ENCODE data around the gene WNT7B.

The WNT7B gene

DNA sequence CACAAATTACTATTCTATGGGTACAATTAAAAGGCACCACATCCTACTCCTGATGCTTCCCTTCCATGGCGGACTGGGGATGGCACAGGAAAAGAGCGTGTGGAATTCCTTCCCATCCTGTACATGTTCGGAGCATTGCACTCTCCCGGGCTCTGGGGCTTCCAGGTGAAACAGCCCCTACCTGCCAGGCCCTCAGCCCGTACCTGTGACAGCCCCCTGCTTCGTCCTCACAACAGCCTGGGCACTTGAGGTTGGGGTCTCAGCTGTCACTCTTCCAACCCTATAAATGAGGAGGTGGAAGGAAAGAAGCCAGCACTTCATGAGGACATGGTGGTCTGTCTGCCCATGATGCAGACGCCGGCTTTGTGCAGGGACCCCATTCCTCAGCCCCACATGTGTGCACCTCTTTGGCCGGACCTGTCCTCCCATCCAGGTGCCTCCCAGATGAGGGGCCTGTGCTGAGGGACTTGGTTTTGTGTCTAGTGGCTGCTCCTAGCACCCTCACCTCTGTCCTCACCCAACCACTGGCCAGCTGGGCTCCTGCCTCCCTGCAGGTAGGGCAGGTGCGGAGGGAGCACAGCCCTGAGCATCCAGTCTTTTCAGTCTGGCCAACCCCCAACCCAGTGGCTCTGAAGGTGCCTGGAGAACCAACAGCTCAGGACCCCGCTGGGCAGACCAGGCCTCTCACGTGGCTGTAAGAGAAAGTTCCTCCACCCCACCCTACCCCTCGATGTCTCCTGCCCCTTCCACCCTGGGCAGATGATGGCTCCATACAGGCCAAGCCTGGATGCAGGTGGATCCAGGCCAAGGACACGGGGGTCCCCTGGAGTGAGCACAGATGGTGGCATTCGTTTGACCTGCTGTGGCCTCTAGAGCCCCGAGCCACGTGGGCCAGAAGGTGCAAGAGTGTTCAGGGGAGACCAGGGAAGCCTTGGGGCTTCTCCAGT is 23.4 kb upstream of the WNT7B start:
- DNase-seq (ENCODE audit: low spot score), result no peak
- TF ChIP-seq, protein P1, sequence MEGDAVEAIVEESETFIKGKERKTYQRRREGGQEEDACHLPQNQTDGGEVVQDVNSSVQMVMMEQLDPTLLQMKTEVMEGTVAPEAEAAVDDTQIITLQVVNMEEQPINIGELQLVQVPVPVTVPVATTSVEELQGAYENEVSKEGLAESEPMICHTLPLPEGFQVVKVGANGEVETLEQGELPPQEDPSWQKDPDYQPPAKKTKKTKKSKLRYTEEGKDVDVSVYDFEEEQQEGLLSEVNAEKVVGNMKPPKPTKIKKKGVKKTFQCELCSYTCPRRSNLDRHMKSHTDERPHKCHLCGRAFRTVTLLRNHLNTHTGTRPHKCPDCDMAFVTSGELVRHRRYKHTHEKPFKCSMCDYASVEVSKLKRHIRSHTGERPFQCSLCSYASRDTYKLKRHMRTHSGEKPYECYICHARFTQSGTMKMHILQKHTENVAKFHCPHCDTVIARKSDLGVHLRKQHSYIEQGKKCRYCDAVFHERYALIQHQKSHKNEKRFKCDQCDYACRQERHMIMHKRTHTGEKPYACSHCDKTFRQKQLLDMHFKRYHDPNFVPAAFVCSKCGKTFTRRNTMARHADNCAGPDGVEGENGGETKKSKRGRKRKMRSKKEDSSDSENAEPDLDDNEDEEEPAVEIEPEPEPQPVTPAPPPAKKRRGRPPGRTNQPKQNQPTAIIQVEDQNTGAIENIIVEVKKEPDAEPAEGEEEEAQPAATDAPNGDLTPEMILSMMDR (IDR thresholded peaks at IDR 0.05; ENCODE audit: extremely low read depth, insufficient read depth, missing control alignments), result no peak
- in situ Hi-C loops (cut with MboI; ENCODE audit: low pct_unique_long_range_greater_than_20kb, low sequenced_read_pairs, unreplicated experiment), result no loop called here

DNA sequence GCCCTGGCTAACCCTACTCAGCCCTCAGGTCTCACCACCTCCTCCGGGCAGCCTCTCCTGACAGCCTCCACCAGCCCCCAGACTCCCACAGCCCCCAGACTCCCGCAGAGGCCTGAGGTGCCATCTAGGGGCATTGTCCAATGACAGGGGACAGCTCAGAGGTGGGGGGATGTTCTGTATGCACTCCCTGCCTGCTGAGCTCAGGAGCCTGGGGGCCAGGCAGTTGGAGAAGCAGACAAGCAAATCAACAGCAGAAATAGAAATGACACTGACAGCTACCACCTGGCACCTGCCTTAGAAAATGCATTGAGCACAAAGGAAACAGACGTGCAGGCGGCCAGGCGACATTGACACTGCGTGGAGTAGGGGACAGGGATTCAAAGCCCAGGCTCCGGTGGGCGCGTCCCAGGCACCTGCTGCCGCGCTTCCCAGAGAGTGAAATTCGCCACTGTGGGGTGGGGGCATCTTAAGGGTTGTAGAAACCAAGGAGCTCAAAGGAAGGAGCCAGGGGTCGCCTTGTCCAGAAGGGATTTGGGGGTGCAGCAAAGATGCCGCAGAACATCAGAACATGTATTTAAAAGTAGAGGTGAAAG is 22.5 kb upstream of the WNT7B start:
- no peak for DNase-seq (ENCODE audit: low spot score)
- in situ Hi-C loops (cut with MboI; ENCODE audit: low pct_unique_long_range_greater_than_20kb, low sequenced_read_pairs, unreplicated experiment), result no loop called here
- TF ChIP-seq, protein P1 (IDR thresholded peaks at IDR 0.05; ENCODE audit: extremely low read depth, insufficient read depth, missing control alignments), result no peak

DNA sequence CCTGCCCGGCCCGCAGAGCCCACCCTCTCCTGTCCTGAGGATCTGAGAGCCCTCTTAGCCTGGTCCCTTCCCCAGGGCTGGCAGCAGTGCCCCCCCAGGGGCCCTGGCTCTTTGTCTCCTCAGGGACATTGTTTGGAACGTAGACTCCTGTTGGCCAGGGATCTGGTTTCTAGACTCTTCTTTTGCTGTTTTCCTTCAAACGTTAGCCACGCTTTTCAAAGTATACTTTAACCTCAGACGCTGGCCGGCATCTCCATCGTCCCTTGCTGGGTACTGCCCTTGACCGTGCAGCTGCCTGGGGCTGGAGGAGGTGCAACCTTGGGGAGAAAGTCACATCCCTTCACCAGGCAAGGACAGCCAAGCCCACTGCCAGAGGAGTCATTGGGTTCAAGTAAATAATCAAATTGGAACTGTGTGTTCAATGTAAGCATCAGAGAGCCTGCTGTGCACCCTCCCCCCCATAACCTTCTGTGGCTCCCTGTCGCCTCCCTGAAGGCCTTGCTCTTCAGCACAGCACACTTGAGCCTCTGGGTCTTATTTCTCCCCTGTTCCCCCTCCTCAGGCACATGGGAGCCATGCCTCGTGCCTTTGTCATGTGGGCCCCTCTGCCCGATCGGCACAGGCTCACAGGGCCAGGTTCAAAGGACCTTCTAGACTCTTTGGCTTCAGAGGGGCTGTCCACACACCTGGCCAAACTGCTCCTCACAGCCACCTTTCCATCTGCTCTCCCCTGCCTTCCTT is 21.8 kb upstream of the WNT7B start:
- in situ Hi-C loops (cut with MboI; ENCODE audit: low pct_unique_long_range_greater_than_20kb, low sequenced_read_pairs, unreplicated experiment), result no loop called here
- no peak for DNase-seq (ENCODE audit: low spot score)
- TF ChIP-seq, protein P1 (IDR thresholded peaks at IDR 0.05; ENCODE audit: extremely low read depth, insufficient read depth, missing control alignments), result no peak

DNA sequence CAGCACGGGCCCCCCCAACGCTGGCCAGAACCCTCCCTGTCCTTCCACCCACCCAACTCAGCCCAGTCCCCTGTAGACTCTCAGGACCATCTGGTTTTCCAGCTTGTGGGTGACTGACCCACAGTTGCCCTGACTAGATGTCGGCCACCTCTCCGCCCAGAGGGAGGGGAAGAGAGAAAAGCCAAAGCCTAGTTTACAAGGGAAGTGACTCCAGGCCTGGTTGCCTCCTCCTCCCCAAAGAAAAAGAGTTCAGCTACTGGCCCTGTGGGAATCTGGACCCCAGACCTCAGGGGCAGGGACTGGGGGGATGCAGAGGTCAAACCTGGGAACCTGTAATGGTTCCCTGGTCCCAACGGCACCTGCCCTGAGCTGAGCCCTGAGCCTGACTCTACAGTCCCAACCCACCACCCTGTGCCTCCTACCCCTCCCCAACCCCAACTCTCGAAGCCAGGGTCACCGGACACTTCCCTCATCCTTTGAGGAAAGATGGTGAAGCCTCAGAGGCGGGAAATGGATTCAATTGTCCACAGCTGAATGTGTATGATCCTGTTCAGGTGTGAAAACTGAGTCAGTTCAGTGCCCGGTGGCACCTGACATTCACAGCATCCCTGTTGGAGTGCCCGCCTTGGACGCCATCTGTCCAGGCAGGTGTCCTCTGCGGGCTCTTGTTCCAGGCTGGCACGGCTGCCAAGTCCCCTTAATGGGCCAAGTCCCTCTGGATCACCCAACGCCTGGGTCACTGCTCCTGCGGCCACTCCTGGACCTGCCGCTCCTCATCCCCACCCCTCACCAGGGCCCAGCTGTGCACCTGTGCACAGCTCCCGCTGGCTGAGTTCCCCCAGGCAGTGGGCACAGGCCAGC is 21.0 kb upstream of the WNT7B start:
- TF ChIP-seq, protein P1 (IDR thresholded peaks at IDR 0.05; ENCODE audit: extremely low read depth, insufficient read depth, missing control alignments), result no peak
- in situ Hi-C loops (cut with MboI; ENCODE audit: low pct_unique_long_range_greater_than_20kb, low sequenced_read_pairs, unreplicated experiment), result no loop called here
- DNase-seq (ENCODE audit: low spot score), result no peak

DNA sequence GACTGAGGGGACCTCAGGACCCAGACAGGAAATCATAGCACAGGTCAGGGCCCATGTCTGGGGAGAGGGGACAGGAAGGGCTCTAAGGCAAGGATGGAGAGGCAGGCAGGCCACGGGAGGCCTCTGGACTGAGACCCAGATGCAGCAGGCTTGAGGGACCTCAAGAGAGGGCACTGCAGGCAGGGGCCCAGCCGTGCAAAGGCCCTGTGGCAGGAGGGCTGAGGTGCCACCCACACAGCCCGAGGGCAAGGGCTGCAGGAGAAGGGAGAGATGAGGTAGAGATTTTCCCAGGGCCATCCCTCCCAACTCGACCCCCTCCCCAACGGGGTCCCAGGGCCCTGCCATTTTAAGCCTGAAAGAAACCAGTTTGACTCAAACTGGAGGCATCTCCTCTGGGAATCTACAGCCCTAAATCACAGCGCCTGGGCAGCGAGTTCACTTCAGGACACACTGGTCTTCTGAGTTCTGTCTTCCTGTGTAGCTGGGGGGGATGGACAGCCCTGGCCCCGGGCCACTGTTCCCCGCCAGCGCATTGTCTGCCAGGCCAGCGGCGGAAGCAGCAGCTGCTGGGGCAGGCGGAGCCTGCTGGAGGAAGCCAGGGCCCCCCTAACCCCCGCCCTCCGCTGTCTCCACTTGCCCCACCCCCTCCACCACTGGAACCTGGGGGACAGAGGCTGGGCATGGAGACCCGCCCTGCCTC is 20.3 kb upstream of the WNT7B start:
- in situ Hi-C loops (cut with MboI; ENCODE audit: low pct_unique_long_range_greater_than_20kb, low sequenced_read_pairs, unreplicated experiment), result no loop called here
- DNase-seq (ENCODE audit: low spot score), result peak; percentile 68
- TF ChIP-seq, protein P1 (IDR thresholded peaks at IDR 0.05; ENCODE audit: extremely low read depth, insufficient read depth, missing control alignments), result no peak

All from GM13977 (cell line).